Measurements from ENCODE around the gene SPATS2L.

SPATS2L gene, protein sequence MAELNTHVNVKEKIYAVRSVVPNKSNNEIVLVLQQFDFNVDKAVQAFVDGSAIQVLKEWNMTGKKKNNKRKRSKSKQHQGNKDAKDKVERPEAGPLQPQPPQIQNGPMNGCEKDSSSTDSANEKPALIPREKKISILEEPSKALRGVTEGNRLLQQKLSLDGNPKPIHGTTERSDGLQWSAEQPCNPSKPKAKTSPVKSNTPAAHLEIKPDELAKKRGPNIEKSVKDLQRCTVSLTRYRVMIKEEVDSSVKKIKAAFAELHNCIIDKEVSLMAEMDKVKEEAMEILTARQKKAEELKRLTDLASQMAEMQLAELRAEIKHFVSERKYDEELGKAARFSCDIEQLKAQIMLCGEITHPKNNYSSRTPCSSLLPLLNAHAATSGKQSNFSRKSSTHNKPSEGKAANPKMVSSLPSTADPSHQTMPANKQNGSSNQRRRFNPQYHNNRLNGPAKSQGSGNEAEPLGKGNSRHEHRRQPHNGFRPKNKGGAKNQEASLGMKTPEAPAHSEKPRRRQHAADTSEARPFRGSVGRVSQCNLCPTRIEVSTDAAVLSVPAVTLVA

DNA sequence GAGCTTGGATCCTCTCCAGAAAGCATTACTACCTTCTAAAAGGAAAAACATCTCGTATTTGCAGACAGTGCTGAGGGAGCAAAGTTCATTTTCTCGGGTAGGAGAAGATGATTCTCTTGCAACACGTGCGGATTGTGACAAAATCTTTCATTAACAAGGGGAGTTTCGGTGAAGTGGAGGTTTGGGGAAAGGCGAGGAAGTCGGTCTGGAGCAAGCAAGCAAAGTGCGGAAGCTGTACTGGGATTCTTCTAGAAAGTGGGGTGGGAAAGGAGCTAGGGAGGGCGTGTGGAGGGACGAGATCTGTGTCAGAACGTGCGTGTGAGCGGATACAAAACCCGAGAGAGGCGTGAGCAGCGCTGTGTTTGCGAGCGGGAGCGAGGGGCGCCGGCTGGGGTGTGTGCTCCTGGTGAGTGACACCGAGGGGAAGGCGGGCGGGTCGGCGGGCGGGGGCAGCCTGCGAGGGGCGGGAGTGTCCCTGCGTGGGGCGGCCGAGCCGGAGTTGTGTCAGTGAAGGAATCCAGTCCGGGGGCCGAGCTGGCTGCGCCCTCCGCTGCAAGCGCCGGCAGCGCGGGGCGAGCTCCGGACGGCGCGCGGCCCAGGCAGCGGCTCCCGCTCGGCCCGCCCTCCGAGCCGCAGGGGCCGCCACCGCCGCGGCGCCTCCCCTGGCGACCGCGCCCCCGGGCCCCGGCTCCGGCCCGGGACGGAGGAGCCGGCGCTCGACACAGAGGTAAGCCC, at the start of gene SPATS2L:
Gene SPATS2L, plus strand, starts transcription at position 498 of the 735 bp plus-strand sequence. CDS start 82,552 bp downstream, outside the sequence.
- DNase-seq (ENCODE audit: low read depth) = peak; percentile 81

DNA sequence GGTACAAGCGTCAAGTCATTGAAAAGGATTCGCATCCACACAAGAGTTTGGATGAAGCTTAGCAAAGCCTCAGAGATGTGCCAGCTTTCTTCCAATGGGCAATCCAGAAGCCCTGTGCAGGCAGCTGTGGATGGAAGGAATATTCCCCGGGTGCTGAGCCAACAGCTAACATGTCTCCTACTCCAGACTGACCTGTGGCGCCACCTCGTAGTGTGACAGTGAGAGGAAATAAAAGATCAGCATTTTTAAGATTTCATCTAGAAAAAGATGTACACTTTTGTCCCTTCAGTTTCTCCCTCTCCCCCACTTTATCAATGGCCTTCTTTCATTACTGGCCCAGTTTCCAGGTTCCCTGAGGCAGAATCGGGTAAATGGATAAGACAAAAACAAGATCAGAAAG, 48.9 kb upstream of the SPATS2L start:
- no peak for DNase-seq (ENCODE audit: low read depth)

DNA sequence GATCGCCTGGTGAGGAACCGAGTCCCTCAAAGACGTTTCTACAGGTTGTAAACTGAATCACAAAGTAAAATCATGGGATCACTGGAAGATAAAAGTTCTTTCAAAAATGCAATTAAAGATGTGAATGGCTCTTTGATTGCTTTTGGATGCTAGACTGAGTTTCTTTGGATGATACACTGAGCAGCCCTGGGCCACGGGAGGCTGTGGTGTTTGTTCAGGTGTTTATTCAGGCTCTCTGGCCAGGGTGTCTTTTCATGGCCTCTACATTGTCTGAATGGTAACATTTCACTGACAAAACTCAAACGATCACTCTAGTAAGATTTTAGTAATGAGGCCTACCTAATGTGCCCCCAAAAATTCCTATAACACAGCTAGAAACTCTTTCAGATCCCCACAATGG, 48.4 kb upstream of the SPATS2L start:
- DNase-seq (ENCODE audit: low read depth) = no peak

DNA sequence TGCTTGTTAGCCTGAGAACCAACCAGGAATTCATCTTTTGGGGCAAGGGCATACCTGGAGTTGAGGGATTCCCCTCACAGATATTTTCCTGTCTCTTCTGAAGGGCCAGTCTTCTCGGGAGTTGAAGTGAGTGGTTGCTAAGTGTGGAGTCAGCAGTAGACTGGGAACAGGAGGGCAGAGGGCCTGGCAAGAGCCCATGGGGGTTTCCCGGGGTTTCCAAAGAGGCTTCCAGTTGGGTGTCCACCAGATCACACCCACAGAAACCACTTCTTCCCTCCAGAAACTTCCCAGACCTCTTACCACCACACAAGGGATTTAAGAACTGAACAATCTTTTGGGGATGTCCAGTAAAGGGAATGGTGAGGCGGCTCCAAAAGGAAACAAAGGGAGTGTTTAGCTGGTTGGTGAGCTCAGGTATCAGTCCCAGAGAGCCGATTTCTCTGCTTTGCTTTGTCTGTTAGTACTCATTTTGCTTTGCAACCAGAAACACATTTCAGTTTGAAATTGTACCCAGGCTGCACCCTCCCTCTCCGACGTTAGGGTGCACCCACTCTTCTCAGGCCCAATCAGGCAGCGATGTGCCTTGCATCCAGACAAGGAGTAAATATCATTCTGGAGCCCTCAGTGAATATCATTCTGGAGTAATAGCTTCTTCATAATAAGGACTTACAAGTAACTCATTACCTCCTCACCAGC, 47.5 kb upstream of the SPATS2L start:
- DNase-seq (ENCODE audit: low read depth) = peak; percentile 15

DNA sequence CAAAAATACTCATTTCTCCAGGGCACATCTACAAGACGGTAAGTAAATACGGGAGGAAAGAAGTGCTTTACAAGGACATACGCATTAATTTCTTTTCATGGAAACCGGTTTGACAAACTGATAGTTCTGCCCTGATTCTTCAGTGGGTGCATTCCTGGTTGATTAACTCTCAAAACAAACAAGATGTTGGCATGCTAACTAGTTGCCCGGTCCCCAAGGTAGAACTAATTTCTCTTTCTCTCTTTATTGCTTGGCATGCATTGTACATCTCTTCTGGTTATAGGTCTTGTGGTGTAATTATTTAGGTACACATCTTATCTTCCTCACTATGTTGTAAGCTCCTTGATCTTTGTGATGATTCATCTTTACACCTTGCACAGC, 46.9 kb upstream of the SPATS2L start:
- DNase-seq (ENCODE audit: low read depth) = no peak

DNA sequence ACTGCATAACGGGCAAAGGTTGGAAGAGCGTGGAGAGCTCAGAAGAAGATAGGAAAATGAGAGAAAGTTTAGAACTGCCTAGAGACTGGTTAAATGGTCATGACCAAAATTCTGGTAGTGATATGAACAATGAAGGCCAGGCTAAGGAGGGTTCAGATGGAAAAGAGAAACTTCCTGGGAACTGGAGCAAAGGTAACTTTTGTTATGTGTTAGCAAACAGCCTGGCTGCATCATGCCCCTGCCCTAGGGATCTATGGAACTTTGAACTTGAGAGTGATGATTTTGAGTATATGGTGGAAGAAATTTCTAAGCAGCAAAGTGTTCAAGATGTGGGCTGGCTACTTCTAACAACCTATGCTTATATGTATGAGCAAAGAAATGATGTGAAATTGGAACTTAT, 44.4 kb upstream of the SPATS2L start:
- DNase-seq (ENCODE audit: low read depth) = no peak

DNA sequence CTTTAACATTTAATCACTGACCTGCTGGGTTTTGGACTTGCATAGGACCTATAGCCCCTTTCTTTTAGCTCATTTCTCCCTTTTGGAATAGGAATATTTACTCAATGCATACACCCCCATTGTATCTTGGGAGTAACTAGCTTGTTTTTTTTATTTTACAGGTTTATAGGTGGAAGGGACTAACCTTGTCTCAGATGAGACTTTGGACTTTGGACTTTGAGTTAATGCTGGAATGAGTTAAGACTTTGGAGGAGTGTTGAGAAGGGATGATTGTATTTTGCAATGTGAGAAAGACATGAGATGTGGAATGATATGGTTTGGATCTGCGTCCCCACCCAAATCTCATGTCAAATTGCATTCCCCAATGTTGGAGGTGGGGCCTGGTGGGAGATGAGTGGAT, 43.2 kb upstream of the SPATS2L start:
- no peak for DNase-seq (ENCODE audit: low read depth)

DNA sequence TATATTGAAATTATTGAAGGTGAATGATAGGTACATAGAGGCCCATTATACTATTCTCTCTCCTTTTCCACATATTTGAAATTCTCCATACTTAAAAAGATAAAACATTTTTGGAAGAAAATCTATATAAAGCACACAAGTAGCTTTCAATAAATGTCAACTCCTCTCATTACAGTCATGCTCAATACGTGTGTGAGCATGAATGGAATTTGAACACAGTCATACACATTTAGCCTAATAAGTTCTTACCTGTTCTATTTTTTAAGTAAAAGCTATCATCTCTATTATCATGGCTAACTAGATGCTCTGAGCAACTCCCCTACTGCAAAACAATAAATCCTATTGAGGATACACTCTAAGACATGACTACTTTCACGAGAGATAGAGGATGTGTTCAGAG, 41.9 kb upstream of the SPATS2L start:
- DNase-seq (ENCODE audit: low read depth) = no peak

DNA sequence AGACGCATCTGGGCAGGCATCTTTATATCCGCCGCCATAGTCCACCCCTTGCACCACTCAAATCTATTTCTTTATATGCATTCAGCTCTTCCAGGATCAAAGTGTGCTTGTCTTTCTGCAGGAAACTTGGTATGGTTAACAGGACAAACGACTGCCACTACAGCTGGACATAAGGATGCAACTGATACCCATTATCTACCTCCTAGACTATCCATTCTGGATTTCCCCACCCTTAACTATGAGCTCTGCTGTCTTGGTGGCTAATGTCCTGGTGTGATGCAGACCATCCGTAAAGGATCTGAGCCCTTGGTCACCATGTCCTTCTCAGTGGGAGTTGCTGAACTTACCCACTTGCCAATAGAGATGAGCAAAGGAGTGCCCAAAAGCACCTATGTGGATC, 40.1 kb upstream of the SPATS2L start:
- DNase-seq (ENCODE audit: low read depth) = no peak

DNA sequence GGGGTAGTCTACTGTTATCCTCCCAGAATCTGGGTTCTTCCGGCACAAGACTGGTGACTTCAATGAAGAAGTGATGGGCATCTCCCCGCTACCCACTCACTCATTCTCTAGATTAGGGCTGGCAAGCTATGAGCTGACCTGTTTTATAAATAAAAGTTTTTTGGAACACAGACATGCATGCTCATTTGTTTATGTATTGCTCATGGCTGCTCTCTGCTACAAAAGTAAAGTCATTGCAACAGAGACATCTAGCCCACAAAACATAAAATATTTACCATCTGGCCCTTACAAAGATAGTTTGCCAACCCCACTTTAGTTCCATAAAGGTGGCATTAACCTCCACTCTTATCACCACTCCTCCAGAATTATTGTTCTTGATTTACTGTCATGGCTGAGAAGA, 39.1 kb upstream of the SPATS2L start:
- DNase-seq (ENCODE audit: low read depth) = no peak

DNA sequence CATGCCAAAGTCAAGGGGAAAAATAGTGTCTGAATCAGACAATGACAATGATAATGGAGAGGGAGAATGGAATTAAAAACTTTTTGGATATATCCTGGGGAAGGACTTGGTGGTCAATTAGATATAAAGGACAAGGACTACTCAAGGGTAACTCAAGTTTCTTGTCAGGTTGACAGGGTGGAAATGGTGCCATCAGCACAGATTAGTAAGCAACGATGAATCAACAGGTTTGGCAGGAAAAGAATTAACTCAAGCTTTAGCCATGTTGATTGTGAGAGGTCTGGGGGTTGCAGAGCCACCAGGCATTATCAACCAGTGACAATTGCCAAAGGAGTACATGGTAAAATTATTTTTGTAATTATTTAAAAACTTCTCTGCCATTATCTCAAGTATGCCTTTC, 35.8 kb upstream of the SPATS2L start:
- no peak for DNase-seq (ENCODE audit: low read depth)

DNA sequence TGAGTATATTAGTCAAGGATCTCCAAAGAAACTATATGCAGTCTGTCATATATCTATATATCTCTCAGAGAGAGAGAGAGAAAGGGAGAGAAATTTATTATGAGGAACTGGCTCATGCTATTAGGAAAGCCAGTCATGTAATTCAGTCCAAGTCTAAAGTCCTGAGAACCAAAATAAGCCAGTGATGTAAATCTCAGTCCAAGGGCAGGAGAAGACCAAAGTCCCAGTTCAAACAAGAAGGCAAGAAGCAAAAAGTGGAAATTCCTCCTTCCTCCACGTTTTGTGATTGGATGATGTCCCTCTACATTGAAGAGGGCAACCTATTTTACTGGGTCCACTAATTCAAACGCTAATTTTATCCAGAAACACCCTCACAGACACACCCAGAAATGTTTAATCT, 34.2 kb upstream of the SPATS2L start:
- DNase-seq (ENCODE audit: low read depth) = no peak

DNA sequence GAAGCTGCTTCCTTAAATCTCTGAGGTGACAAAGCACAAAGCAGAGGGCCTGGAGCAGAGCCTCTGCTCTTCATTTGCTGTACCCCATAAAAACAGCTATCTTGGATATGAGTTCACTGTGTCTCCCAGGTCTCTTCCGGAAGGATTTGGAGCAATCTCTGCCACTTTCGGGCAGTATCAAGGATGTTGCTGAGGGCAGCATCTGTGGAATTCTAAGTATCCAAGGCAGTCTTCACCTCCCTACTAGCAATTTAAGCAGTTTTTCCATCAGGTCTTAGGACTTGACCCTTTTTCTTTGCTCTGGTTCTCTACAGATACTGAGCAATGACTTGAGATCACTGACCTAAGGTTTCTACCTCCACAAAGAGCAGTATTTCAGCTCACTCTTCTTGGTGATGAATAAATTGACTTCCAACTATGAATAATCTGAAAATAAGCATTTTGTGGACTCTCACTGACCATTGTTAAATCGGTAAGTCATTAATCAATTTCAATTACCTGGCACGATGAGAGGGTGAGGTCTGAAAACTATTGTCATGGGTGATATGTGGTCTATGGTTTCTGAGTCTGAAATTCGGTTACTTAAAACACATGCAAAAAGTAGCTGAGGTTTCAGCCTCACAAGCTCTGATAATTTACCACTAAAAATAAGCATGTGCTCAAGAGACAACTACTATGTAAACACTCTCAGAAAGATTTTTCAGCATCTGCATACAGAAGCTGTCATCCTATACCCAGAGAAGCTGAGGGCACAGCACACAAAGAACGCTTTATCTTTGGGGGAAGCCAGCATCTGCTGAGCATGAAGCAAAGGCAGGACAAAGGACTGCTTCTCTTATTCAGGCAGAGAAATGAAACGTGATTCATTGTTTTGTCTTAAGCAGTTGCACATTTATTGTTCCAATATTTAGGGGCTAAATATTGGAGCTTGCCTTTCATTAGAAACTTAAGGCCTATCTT, 32.1 kb upstream of the SPATS2L start:
- DNase-seq (ENCODE audit: low read depth) = no peak

DNA sequence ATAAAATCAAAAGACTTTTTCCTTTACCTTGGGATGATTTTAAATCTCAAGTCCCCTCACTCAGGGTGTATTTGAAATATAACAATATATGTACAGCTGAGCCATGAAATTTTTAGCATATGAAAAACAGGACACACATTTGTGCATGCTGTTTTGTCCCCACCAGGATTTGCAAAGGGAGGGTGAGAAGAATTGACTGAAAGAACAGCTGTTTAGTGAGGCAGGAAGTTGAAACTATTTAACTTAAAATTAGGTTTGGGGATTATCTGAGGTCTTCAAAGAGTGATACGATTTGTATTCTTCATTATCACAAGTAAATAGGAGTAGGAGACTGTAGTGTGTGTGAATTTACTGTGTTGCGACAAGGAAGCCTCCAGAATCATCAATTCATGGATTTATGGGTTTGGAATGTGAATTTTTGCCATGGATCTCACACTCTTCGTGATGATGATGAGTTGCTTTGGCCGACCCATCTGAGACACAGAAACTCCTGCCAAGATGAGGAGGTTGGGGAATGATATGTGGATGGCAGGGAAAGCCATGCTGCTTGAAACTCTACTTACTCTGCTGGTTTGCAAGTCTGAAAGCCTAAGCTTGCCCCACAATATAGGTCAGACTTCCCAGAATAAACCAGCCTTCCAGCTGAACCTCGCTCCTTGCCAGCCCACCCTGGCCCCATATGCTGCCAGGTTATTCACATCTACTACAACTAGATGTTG, 31.0 kb upstream of the SPATS2L start:
- DNase-seq (ENCODE audit: low read depth) = no peak

DNA sequence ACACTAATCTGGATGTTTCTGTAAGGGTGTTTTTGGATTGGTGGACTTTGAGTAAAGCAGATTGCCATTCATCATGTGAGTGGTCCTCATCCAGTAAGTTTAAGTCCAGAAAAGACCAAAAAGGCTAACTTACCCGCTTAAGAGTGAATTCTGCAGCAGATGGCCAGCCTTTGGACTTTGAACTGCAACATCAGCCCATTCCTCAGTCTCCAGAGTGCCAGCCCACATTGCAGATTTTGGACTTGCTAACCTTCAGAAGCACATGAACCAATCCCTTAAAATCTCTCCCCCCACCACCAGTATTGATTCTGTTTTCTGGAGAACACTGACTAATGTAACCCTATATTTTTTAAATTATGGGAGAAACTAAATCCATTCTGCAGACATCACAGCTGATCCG, 30.0 kb upstream of the SPATS2L start:
- no peak for DNase-seq (ENCODE audit: low read depth)

DNA sequence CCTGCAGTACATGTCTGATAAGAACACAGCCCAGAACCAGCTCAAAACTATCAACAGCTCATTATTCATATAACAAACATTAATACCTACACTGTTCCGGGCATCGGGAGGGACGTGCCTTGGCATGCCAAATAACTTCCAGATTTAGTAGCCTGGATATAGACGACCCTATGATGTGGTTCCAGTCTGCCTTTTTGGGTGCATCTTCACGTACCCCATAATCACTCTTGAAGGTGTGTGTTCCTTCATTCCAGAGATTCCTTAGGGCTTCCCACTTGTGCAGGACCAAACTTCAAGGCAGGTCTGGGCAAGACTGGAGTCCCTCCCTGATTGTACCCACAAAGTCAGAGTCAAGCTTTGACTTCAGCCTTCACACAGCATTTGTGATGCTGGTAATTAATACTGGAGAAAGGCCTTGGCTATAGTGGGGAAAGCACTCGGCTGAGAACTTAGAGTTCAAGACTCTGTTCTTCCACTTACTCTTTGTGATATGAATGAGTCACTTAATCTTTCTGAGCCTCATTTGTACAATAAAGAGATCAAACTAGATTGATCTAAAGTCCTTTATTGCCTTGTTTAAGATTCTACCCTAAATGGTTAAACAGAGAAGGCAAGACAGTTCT, 27.7 kb upstream of the SPATS2L start:
- DNase-seq (ENCODE audit: low read depth) = no peak

DNA sequence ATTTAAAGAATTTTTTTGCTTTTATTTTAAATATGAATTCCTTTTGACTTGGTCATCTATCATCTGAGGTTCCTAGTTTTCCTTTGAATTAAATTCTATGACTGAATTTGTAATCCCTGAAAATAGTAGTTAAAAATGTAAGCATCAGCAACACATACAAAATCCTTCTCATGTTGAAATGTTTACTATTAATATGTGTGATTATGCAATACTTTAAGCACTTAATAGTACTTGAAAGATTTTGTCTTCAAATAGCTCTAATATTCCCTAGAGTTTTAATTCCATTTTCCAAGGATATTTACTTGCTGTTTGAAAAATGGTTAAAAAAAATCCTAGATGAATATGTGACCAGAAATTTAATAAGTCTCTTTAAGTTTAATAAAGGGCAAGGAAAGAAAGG, 26.6 kb upstream of the SPATS2L start:
- peak; percentile 35 for DNase-seq (ENCODE audit: low read depth)

DNA sequence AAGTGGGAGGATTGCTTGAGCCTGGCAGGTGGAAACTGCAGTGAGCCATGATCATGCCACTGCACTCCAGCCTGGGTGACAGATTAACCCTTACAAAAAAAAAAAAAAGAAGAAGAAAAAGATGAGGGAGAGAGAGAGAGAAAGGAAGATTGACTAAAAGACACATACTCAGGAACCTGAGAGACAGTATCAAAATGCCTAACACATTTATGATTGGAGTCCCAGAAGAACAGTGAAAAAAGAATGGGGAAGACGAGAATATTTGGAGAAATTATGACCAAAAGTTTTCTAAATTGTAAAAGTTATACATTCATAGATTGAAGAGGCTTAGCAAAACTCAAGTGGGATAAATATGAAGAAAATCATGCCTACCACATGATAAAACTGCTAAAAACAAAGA, 19.9 kb upstream of the SPATS2L start:
- no peak for DNase-seq (ENCODE audit: low read depth)

DNA sequence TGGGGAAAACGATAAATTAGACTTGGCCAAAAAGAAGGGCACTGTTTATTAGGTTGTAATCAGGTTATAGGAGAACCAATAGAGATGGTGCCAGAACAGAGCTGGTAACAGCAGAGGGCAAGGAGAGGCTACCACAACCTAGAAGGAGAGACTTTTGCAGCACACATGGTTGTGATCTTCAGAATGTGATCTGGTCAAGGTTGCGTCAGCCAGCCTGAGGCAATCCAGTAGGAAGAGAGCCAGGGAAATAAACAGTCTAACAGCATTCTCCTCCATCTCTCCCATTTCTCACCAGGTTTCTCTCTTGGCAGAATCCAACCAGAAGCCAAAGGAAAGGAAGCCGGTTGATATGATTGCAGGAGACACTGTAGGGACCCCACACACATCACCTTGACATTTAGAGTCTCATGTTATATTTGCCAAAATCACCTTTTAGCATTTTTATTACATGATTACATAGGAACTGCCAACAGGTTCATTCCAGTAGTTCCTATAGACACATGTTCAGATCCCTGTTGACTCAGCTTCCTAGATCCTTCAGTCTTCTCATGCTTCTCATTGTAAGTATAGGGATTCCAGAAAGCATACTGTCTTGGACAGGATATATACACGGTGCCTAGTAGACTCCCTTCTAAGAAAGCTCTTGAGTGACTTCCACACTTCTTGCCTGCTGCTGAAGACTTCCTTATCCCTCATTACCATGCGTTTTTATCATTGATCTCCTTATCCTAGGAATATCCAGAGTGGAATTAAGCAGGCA, 17.6 kb upstream of the SPATS2L start:
- DNase-seq (ENCODE audit: low read depth) = peak; percentile 76

DNA sequence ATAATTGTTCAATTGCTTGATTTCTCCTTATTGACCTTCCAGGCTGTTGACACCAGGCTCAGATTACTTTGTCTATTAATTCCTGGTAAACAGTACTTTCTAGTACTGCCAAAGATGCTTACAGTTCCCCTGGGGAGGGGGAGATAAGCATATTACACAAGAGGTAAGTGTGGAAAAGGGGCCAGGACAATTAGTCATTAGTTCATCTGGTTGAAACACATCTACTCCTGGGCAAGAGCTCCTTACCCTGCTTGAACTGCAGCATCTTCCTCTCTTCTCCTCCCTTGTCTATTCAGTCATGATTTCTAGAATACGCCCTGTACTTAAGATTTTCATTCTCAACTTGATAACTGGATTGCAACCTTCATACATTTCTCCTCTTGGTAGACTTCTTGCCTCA, 10.4 kb upstream of the SPATS2L start:
- DNase-seq (ENCODE audit: low read depth) = no peak

Data from iris pigment epithelial cell (primary cell).